K562 (cell line): ENCODE results near the gene SERTAD3. TPM values are rescaled to one million over a fixed set of nuclear protein-coding genes. Genes with fewer than 3 reads are reported as not detected.

Source experiments
- BCL6 ChIP-seq: fragments of 250-450 bp; sonication (Bioruptor Pico); IDR thresholded peaks from 2 replicates; pipeline ENCODE4 v1.4.0; 2020
- CEBPG ChIP-seq, 3 experiments: fragments of 200-800 bp in 1 of 3; sonication (Bioruptor generic) in 1 of 3; sonication (generic) in 1 of 3; formaldehyde crosslinking in 1 of 3; IDR thresholded peaks in 2 of 3; conservative IDR thresholded peaks in 1 of 3; 2 replicates each; pipeline versions ENCODE4 v1.6.1 to v1.8.0; 2016 to 2022; ENCODE audit warnings: missing compliant biosample characterization in 2 of 3, missing genetic modification characterization in 2 of 3, mild to moderate bottlenecking in 1 of 3, missing genetic modification reagents in 1 of 3
- ETV6 ChIP-seq, 3 experiments: fragments of 150-350 bp in 1 of 3; sonication (generic) in 1 of 3; formaldehyde crosslinking in 1 of 3; IDR thresholded peaks; 2 replicates each; pipeline versions ENCODE4 v1.6.1 to v1.8.0; 2014 to 2022; ENCODE audit warnings: borderline replicate concordance in 2 of 3, low read depth in 2 of 3, antibody characterized with exemption in 1 of 3, low read length in 1 of 3, mild to moderate bottlenecking in 1 of 3, missing genetic modification reagents in 1 of 3
- IFI16 ChIP-seq: fragments of 250-450 bp; sonication (Bioruptor Pico); IDR thresholded peaks from 2 replicates; pipeline ENCODE4 v2.1.2; 2022; ENCODE audit warnings: mild to moderate bottlenecking, inconsistent platforms
- KDM1A ChIP-seq, 2 experiments: fragments of 450-650 bp; IDR thresholded peaks; 2 replicates each; pipeline ENCODE4 v1.6.1; 2016; ENCODE audit warnings: mild to moderate bottlenecking in 2 of 2
- PATZ1 ChIP-seq: fragments of 250-450 bp; sonication (Bioruptor Pico); IDR thresholded peaks from 2 replicates; pipeline ENCODE4 v1.5.0; 2020; ENCODE audit warnings: mild to moderate bottlenecking, borderline replicate concordance
- PHF8 ChIP-seq: fragments of 200-600 bp; sonication (generic); IDR thresholded peaks from 2 replicates; pipeline ENCODE4 v1.6.1; 2012; ENCODE audit warnings: mixed run types, mild to moderate bottlenecking, inconsistent platforms, low read length, moderate library complexity, borderline replicate concordance
- PRMT5 ChIP-seq: sonication (generic); formaldehyde crosslinking; IDR thresholded peaks from 2 replicates; pipeline ENCODE4 v1.5.0; 2020; ENCODE audit warnings: missing genetic modification reagents
- RFX1 ChIP-seq: fragments of 450-650 bp; IDR thresholded peaks from 2 replicates; pipeline ENCODE4 v1.6.1; 2016; ENCODE audit warnings: mild to moderate bottlenecking, moderate library complexity
- TRIM28 ChIP-seq: fragments of 450-650 bp; IDR thresholded peaks from 2 replicates; pipeline ENCODE4 v1.6.1; 2017
- XRCC4 ChIP-seq: IDR thresholded peaks from one replicate; pipeline ENCODE4 v1.6.1; 2011; ENCODE audit not compliant: insufficient read depth, insufficient read length; ENCODE audit errors: extremely low read depth
- YY1 ChIP-seq, 3 experiments: IDR thresholded peaks; 2 replicates each; pipeline ENCODE4 v1.6.1; 2011; ENCODE audit warnings: low read length in 2 of 3, mild to moderate bottlenecking in 2 of 3, moderate library complexity in 2 of 3, borderline replicate concordance in 1 of 3, control low read depth in 1 of 3, low read depth in 1 of 3; ENCODE audit not compliant: insufficient read depth in 3 of 3, insufficient replicate concordance in 2 of 3, control insufficient read depth in 1 of 3, insufficient read length in 1 of 3; ENCODE audit errors: extremely low read depth in 1 of 3
- ZBTB1 ChIP-seq: sonication (generic); formaldehyde crosslinking; IDR thresholded peaks from 2 replicates; pipeline ENCODE4 v1.8.1; 2023; ENCODE audit warnings: missing genetic modification reagents, low read depth, mild to moderate bottlenecking, borderline replicate concordance
- ZNF589 ChIP-seq: fragments of 200-800 bp; sonication (Bioruptor generic); IDR thresholded peaks from 2 replicates; pipeline ENCODE4 v1.6.1; 2016; ENCODE audit warnings: low read depth, missing genetic modification characterization, missing compliant biosample characterization
- ZNF766 ChIP-seq: fragments of 200-800 bp; sonication (Bioruptor generic); conservative IDR thresholded peaks from 2 replicates; pipeline ENCODE4 v1.6.1; 2016; ENCODE audit warnings: missing genetic modification characterization, missing compliant biosample characterization
- polyA plus RNA-seq, 8 experiments: library from polyadenylated mRNA; depleted of rRNA in 4 of 8; stranded (reverse) in 5 of 8; unstranded in 3 of 8; fragments of >200 nt; fragmentation: Nextera tagmentation in 2 of 8; fragmentation: Illumina TruSeq in 1 of 8; extraction: Ambion mirVana in 2 of 8; extraction: Trizol in 1 of 8; gene quantifications; 2 replicates each; pipeline versions ENCODE4 v1.2.1 to v1.2.3, GENCODE V29; 2011 to 2014; ENCODE audit warnings: inconsistent platforms in 1 of 8, missing spikeins in 1 of 8
- total RNA-seq, 7 experiments: library from RNA; depleted of rRNA in 6 of 7; stranded (reverse); fragments of >200 nt in 6 of 7; fragmentation: Illumina TruSeq in 2 of 7; extraction: Trizol in 2 of 7; gene quantifications; 2 replicates each; pipeline versions ENCODE4 v1.2.1 to v1.2.3, GENCODE V29; 2011 to 2021; ENCODE audit warnings: low replicate concordance in 1 of 7
- TF ChIP-seq, protein P1 (sequence below), 2 experiments: IDR thresholded peaks; 2 replicates each; pipeline ENCODE4 v1.6.1; 2011; ENCODE audit warnings: borderline replicate concordance in 1 of 2, control low read depth in 1 of 2, low read depth in 1 of 2, low read length in 1 of 2, mild to moderate bottlenecking in 1 of 2, mixed read lengths in 1 of 2, moderate library complexity in 1 of 2; ENCODE audit not compliant: insufficient read depth in 1 of 2, insufficient read length in 1 of 2, poor library complexity in 1 of 2, severe bottlenecking in 1 of 2; ENCODE audit errors: extremely low read depth in 1 of 2
- TF ChIP-seq, protein P2 (sequence below): fragments of 450-650 bp; formaldehyde crosslinking; conservative IDR thresholded peaks from 2 replicates; pipeline ENCODE4 v1.4.0; 2022; ENCODE audit warnings: mild to moderate bottlenecking, missing genetic modification characterization
- TF ChIP-seq, protein P3 (sequence below): sonication (generic); formaldehyde crosslinking; IDR thresholded peaks from 2 replicates; pipeline ENCODE4 v1.5.0; 2020; ENCODE audit warnings: missing genetic modification reagents

SERTAD3 gene
- total and polyA plus RNA-seq, 9 of the 15 experiments (the other 6 are each of a cell fraction or from before 2014, with no cell fraction given), result 5.4 to 28.9 (median 17.5) TPM

DNA sequence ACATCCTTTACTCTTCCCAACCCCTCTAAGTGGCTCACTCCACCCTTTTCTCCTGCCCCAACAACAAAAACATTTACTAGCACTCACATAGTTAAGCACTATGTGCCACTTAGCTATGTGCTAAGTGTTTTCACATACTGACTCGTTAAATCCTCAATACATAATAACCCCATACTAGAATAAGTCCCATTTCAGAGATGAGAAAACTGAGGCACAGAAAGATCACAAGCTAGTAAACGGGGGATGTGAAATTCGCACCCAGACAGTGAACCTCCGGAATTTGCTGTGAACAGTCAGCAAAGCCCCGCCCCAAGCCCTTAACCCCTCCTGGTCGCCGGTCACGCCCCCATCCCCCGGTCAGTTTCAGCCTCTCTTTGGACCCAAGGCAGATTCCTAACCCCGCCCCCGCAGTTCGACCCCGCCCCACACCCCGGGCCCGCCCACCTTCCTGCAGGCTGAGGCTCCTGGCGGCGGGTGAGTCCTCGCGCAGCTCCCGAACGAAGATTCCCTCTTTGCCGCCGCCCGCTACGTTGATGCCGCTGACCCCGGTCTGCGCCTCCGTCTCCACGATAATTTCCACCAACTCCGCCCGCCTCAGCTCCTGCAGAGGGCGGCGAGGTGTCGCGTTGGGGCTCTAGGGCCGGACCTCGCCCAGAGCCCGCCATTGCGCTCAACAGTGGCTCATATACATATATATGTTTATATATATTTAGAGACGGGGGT, 40.7 kb downstream of the SERTAD3 start (continued):
- peak in 2 of 3 experiments; percentile 60 to 61 for TF ChIP-seq YY1 (IDR thresholded peaks at IDR 0.05; ENCODE audit: borderline replicate concordance in 1 of 3, control insufficient read depth in 1 of 3, extremely low read depth in 1 of 3, insufficient read depth in 3 of 3, insufficient read length in 1 of 3, insufficient replicate concordance in 2 of 3, low read depth in 1 of 3, low read length in 2 of 3)
- no peak for TF ChIP-seq BCL6 (CRISPR knock-in tag)
- TF ChIP-seq CEBPG (CRISPR knock-in tag; IDR thresholded peaks at IDR 0.05), result no peak
- no peak for TF ChIP-seq CEBPG (tag; conservative IDR thresholded peaks at IDR 0.05 in 1 of 2, IDR thresholded peaks at IDR 0.05 in 1 of 2)
- TF ChIP-seq, protein P1, sequence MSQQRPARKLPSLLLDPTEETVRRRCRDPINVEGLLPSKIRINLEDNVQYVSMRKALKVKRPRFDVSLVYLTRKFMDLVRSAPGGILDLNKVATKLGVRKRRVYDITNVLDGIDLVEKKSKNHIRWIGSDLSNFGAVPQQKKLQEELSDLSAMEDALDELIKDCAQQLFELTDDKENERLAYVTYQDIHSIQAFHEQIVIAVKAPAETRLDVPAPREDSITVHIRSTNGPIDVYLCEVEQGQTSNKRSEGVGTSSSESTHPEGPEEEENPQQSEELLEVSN (IDR thresholded peaks at IDR 0.05; ENCODE audit: borderline replicate concordance in 1 of 2, extremely low read depth in 1 of 2, insufficient read depth in 1 of 2, insufficient read length in 1 of 2, low read depth in 1 of 2, low read length in 1 of 2, poor library complexity in 1 of 2, severe bottlenecking in 1 of 2), result peak; percentile 23 to 76
- TF ChIP-seq ZBTB1 (CRISPR knock-in tag), result no peak
- TF ChIP-seq IFI16 (CRISPR knock-in tag), result no peak
- no peak for TF ChIP-seq XRCC4
- no peak for TF ChIP-seq ZNF766 (CRISPR knock-in tag)
- TF ChIP-seq TRIM28, result no peak
- TF ChIP-seq, protein P2, sequence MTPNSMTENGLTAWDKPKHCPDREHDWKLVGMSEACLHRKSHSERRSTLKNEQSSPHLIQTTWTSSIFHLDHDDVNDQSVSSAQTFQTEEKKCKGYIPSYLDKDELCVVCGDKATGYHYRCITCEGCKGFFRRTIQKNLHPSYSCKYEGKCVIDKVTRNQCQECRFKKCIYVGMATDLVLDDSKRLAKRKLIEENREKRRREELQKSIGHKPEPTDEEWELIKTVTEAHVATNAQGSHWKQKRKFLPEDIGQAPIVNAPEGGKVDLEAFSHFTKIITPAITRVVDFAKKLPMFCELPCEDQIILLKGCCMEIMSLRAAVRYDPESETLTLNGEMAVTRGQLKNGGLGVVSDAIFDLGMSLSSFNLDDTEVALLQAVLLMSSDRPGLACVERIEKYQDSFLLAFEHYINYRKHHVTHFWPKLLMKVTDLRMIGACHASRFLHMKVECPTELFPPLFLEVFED, result no peak
- TF ChIP-seq PATZ1 (CRISPR knock-in tag), result no peak
- TF ChIP-seq PRMT5 (CRISPR knock-in tag), result no peak
- no peak; the same call in 1 of the 2 replicates for TF ChIP-seq PHF8
- no peak for TF ChIP-seq RFX1
- TF ChIP-seq ETV6 (IDR thresholded peaks at IDR 0.05; ENCODE audit: borderline replicate concordance in 1 of 2, low read depth in 2 of 2, low read length in 1 of 2), result no peak
- no peak for TF ChIP-seq ETV6 (CRISPR knock-in tag; IDR thresholded peaks at IDR 0.05; ENCODE audit: borderline replicate concordance)
- TF ChIP-seq, protein P3, sequence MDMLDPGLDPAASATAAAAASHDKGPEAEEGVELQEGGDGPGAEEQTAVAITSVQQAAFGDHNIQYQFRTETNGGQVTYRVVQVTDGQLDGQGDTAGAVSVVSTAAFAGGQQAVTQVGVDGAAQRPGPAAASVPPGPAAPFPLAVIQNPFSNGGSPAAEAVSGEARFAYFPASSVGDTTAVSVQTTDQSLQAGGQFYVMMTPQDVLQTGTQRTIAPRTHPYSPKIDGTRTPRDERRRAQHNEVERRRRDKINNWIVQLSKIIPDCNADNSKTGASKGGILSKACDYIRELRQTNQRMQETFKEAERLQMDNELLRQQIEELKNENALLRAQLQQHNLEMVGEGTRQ (CRISPR knock-in tag), result no peak
- no peak for TF ChIP-seq ZNF589
- TF ChIP-seq KDM1A (IDR thresholded peaks at IDR 0.05), result peak; percentile 94 to 98
